ENCODE measurements around the gene AKAP1. TPM values are rescaled to one million over a fixed set of nuclear protein-coding genes. Genes with fewer than 3 reads are reported as not detected.

AKAP1 gene
- total and polyA plus RNA-seq, 2 donors (not counting 1 experiment from before 2014, with no cell fraction given) = 4.8 to 9.1 TPM

DNA sequence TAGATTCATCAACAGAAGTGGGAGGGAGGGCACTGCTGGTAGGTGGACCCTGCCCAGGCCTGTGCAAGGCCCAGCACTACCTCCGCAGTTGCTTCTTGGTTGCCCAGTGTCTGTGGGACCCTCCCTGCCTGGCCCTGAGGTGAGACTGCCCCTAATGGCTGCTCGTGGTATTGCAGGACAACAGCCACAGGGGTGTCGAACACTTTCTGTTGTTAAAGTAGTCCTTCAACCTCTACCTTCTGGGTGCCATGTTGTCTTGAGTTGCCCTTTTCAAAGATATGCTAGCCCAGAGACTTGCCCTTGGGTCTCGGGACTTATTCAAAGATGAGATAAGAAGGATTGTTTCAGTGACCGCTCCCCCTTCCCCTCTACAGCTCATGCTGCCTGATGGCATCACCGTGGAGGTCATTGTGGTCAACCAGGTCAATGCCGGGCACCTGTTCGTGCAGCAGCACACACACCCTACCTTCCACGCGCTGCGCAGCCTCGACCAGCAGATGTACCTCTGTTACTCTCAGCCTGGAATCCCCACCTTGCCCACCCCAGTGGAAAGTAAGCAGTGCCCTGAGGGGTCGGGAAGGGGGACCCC lies 29.1 kb downstream of the AKAP1 start:
- Histone ChIP-seq H3K27me3 (ENCODE audit: control insufficient read depth, insufficient read depth, low read length) (no peaks in the 10 kb centered on the region), H3K79me2 (ENCODE audit: control insufficient read depth, insufficient read depth, low read length) (no peaks in the 10 kb centered on the region), H3K4me1 (ENCODE audit: control insufficient read depth, extremely low read depth, insufficient read depth, low read length) (no peaks in the 10 kb centered on the region), H4K20me1 (ENCODE audit: control insufficient read depth, extremely low read depth, insufficient read depth, low read length) (no peaks in the 10 kb centered on the region), H3K4me2 (ENCODE audit: extremely low read depth, insufficient read depth, low read length) (no peak overlapping the region), H3K9ac (ENCODE audit: insufficient read depth, low read length) (no peak overlapping the region), H2AFZ (ENCODE audit: low read length) (no peak overlapping the region), H3K27ac (ENCODE audit: insufficient read depth, low read length) (no peak overlapping the region), H3K9me3 (ENCODE audit: control insufficient read depth, insufficient read depth, low read depth, low read length) (no peaks in the 10 kb centered on the region), H3K36me3 (ENCODE audit: control insufficient read depth, insufficient read depth, low read length) (peaks cover 2% of the 10 kb centered on the region), H3K4me3 (replicated peaks in 1 of 4; ENCODE audit: control extremely low read depth in 1 of 4, insufficient read depth in 1 of 4, low read depth in 3 of 4, low read length in 4 of 4) (no peak overlapping the region)
- DNase-seq (ENCODE audit: low read depth in 2 of 2) = peak in 1 of 2 donors; percentile 21
- TF ChIP-seq, protein P1, sequence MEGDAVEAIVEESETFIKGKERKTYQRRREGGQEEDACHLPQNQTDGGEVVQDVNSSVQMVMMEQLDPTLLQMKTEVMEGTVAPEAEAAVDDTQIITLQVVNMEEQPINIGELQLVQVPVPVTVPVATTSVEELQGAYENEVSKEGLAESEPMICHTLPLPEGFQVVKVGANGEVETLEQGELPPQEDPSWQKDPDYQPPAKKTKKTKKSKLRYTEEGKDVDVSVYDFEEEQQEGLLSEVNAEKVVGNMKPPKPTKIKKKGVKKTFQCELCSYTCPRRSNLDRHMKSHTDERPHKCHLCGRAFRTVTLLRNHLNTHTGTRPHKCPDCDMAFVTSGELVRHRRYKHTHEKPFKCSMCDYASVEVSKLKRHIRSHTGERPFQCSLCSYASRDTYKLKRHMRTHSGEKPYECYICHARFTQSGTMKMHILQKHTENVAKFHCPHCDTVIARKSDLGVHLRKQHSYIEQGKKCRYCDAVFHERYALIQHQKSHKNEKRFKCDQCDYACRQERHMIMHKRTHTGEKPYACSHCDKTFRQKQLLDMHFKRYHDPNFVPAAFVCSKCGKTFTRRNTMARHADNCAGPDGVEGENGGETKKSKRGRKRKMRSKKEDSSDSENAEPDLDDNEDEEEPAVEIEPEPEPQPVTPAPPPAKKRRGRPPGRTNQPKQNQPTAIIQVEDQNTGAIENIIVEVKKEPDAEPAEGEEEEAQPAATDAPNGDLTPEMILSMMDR (conservative IDR thresholded peaks at IDR 0.05 in 1 of 2, IDR thresholded peaks at IDR 0.05 in 1 of 2; ENCODE audit: low read depth in 1 of 2, low read length in 2 of 2) = peak; percentile 69 to 87
- no peak for TF ChIP-seq EZH2 (IDR thresholded peaks at IDR 0.05; ENCODE audit: low read length, missing control alignments)

DNA sequence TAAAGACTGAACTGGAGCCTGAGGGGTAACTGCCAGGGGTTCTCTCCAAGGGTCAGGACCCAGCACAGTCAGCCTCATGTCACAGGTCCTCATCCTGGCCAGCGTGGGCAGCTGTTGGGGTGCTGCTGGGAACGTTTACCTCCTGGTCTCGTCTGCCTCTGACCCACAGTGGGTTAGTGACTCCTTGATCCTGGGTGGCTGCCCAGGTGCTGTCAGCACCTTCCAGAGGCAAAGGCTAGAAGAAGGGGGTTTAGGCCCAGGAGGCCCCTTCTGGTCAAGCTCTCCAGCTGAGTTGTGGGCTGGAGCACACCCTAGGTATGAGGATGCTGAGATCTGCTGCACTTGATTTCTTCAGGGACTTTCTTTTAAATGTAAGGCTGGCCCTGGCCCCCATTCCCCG lies 30.3 kb downstream of the AKAP1 start:
- Histone ChIP-seq H3K4me3 (replicated peaks in 1 of 4; ENCODE audit: control extremely low read depth in 1 of 4, insufficient read depth in 1 of 4, low read depth in 3 of 4, low read length in 4 of 4) (no peak overlapping the region), H3K9me3 (ENCODE audit: control insufficient read depth, insufficient read depth, low read depth, low read length) (no peaks in the 10 kb centered on the region), H2AFZ (ENCODE audit: low read length) (no peak overlapping the region), H3K27ac (ENCODE audit: insufficient read depth, low read length) (no peak overlapping the region), H3K79me2 (ENCODE audit: control insufficient read depth, insufficient read depth, low read length) (no peaks in the 10 kb centered on the region), H3K4me1 (ENCODE audit: control insufficient read depth, extremely low read depth, insufficient read depth, low read length) (no peaks in the 10 kb centered on the region), H3K4me2 (ENCODE audit: extremely low read depth, insufficient read depth, low read length) (no peak overlapping the region), H3K36me3 (ENCODE audit: control insufficient read depth, insufficient read depth, low read length) (peaks cover 2% of the 10 kb centered on the region), H4K20me1 (ENCODE audit: control insufficient read depth, extremely low read depth, insufficient read depth, low read length) (no peaks in the 10 kb centered on the region), H3K9ac (ENCODE audit: insufficient read depth, low read length) (no peak overlapping the region), H3K27me3 (ENCODE audit: control insufficient read depth, insufficient read depth, low read length) (no peaks in the 10 kb centered on the region)
- DNase-seq (ENCODE audit: low read depth in 2 of 2) = no peak
- TF ChIP-seq, protein P1 (conservative IDR thresholded peaks at IDR 0.05 in 1 of 2, IDR thresholded peaks at IDR 0.05 in 1 of 2; ENCODE audit: low read depth in 1 of 2, low read length in 2 of 2) = no peak
- no peak for TF ChIP-seq EZH2 (IDR thresholded peaks at IDR 0.05; ENCODE audit: low read length, missing control alignments)

DNA sequence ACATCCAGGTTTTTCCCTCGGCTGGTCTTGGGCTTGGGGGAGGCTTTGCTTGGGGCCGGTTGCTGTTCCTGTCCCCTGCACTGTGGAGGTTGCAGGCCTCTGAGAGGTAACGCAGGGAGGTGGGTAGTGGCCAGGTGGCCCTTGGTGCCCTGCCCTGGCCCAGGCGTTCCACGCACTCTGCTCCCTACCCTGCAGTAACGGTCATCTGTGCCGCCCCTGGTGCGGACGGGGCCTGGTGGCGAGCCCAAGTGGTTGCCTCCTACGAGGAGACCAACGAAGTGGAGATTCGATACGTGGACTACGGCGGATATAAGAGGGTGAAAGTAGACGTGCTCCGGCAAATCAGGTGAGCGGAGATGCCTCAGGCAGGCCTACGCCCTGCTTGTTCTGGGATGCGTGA lies 30.9 kb downstream of the AKAP1 start:
- no peak overlapping the region for H3K27ac ChIP-seq (ENCODE audit: insufficient read depth, low read length)
- H3K4me2 ChIP-seq (ENCODE audit: extremely low read depth, insufficient read depth, low read length) = no peak overlapping the region
- H3K27me3 ChIP-seq (ENCODE audit: control insufficient read depth, insufficient read depth, low read length) = no peaks in the 10 kb centered on the region
- DNase-seq (ENCODE audit: low read depth in 2 of 2) = no peak
- H3K9ac ChIP-seq (ENCODE audit: insufficient read depth, low read length) = no peak overlapping the region
- H3K36me3 ChIP-seq (ENCODE audit: control insufficient read depth, insufficient read depth, low read length) = peaks cover 2% of the 10 kb centered on the region
- no peaks in the 10 kb centered on the region for H4K20me1 ChIP-seq (ENCODE audit: control insufficient read depth, extremely low read depth, insufficient read depth, low read length)
- no peaks in the 10 kb centered on the region for H3K79me2 ChIP-seq (ENCODE audit: control insufficient read depth, insufficient read depth, low read length)
- TF ChIP-seq EZH2 (IDR thresholded peaks at IDR 0.05; ENCODE audit: low read length, missing control alignments) = no peak
- TF ChIP-seq, protein P1 (conservative IDR thresholded peaks at IDR 0.05 in 1 of 2, IDR thresholded peaks at IDR 0.05 in 1 of 2; ENCODE audit: low read depth in 1 of 2, low read length in 2 of 2) = no peak
- no peak overlapping the region for H3K4me3 ChIP-seq (replicated peaks in 1 of 4; ENCODE audit: control extremely low read depth in 1 of 4, insufficient read depth in 1 of 4, low read depth in 3 of 4, low read length in 4 of 4)
- no peak overlapping the region for H2AFZ ChIP-seq (ENCODE audit: low read length)
- no peaks in the 10 kb centered on the region for H3K4me1 ChIP-seq (ENCODE audit: control insufficient read depth, extremely low read depth, insufficient read depth, low read length)
- no peaks in the 10 kb centered on the region for H3K9me3 ChIP-seq (ENCODE audit: control insufficient read depth, insufficient read depth, low read depth, low read length)
